Right atrium auricular region (tissue), 2 donors: ENCODE results near the gene STRC. TPM values are rescaled to one million over a fixed set of nuclear protein-coding genes. Genes with fewer than 3 reads are reported as not detected.

ENCODE experiments used
- DNase-seq: peaks from one replicate; pipeline ENCODE4 v3.0.0-alpha.2; 2019; ENCODE audit warnings: low spot score
- H3K27ac ChIP-seq, 2 donors: fragments of 200-600 bp; sonication (generic); 1 replicate in 1 of 2; 2 replicates in 1 of 2; pipeline ENCODE4 v1.5.1; 2016 to 2019
- H3K27me3 ChIP-seq, 2 donors: fragments of 200-600 bp; sonication (generic); one replicate each; pipeline versions ENCODE4 v1.5.1 to v1.6.0; 2017 to 2019
- H3K36me3 ChIP-seq: fragments of 200-600 bp; sonication (generic); one replicate; pipeline ENCODE4 v1.5.1; 2016
- H3K4me1 ChIP-seq, 2 donors: fragments of 200-600 bp; sonication (generic); one replicate each; pipeline versions ENCODE4 v1.5.1 to v1.6.0; 2017 to 2019
- H3K4me3 ChIP-seq, 2 donors: fragments of 200-600 bp; sonication (generic); 1 replicate in 1 of 2; 2 replicates in 1 of 2; pipeline ENCODE4 v1.5.1; 2017 to 2019; ENCODE audit warnings: mild to moderate bottlenecking in 1 of 2, moderate library complexity in 1 of 2
- H3K9me3 ChIP-seq, 2 donors: fragments of 200-600 bp; sonication (generic); one replicate each; pipeline ENCODE4 v1.5.1; 2019
- total RNA-seq, 2 donors: library from RNA; depleted of rRNA; stranded (reverse); fragments of >200 nt; gene quantifications; one replicate each; pipeline ENCODE4 v1.1.0, GENCODE V29; 2016
- TF ChIP-seq, protein P1 (sequence below), 2 donors: fragments of 200-600 bp; sonication (generic); IDR thresholded peaks; one replicate each; pipeline ENCODE4 v1.5.1; 2019; ENCODE audit warnings: antibody characterized with exemption in 2 of 2

The STRC gene
- total RNA-seq, 2 donors from 2014 or later: 0.39 TPM; not detected in 1

- Histone ChIP-seq H3K36me3 (no peaks in the 10 kb centered on the region), H3K4me1 (no peaks in the 10 kb centered on the region), H3K27me3 (no peaks in the 10 kb centered on the region), H3K27ac (no peak overlapping the region), H3K4me3 (no peak overlapping the region), H3K9me3 (no peaks in the 10 kb centered on the region)
- TF ChIP-seq, protein P1, sequence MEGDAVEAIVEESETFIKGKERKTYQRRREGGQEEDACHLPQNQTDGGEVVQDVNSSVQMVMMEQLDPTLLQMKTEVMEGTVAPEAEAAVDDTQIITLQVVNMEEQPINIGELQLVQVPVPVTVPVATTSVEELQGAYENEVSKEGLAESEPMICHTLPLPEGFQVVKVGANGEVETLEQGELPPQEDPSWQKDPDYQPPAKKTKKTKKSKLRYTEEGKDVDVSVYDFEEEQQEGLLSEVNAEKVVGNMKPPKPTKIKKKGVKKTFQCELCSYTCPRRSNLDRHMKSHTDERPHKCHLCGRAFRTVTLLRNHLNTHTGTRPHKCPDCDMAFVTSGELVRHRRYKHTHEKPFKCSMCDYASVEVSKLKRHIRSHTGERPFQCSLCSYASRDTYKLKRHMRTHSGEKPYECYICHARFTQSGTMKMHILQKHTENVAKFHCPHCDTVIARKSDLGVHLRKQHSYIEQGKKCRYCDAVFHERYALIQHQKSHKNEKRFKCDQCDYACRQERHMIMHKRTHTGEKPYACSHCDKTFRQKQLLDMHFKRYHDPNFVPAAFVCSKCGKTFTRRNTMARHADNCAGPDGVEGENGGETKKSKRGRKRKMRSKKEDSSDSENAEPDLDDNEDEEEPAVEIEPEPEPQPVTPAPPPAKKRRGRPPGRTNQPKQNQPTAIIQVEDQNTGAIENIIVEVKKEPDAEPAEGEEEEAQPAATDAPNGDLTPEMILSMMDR (IDR thresholded peaks at IDR 0.05): no peak
- no peak for DNase-seq
Measured at GRCh38 chr15:43552986-43553385, 65.6 kb downstream of the STRC start.

DNA sequence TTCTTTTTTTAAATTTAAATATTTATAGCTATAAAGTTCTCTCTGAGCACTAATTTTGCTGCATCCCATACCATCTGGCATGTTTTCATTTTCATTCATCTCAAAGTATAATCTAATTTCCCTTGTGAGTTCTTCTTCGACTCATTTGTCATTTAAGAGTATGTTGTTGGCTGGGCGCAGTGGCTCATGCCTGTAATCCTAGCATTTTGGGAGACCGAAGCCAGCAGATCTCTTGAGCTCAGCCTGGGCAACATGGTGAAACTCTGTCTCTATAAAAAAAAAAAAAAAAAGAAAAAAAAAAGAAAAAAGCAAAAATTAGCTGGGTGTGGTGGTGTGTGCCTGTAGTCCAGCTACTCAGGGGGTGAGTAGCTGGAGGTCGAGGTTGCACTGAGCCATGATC is 66.3 kb downstream of the STRC start:
- Histone ChIP-seq H3K9me3 (peaks cover 0 to 4% of the 10 kb centered on the region in 2 donors), H3K27me3 (no peaks in the 10 kb centered on the region), H3K36me3 (no peaks in the 10 kb centered on the region), H3K4me1 (no peaks in the 10 kb centered on the region), H3K27ac (no peak overlapping the region), H3K4me3 (no peak overlapping the region)
- DNase-seq: no peak
- TF ChIP-seq, protein P1 (IDR thresholded peaks at IDR 0.05): no peak

DNA sequence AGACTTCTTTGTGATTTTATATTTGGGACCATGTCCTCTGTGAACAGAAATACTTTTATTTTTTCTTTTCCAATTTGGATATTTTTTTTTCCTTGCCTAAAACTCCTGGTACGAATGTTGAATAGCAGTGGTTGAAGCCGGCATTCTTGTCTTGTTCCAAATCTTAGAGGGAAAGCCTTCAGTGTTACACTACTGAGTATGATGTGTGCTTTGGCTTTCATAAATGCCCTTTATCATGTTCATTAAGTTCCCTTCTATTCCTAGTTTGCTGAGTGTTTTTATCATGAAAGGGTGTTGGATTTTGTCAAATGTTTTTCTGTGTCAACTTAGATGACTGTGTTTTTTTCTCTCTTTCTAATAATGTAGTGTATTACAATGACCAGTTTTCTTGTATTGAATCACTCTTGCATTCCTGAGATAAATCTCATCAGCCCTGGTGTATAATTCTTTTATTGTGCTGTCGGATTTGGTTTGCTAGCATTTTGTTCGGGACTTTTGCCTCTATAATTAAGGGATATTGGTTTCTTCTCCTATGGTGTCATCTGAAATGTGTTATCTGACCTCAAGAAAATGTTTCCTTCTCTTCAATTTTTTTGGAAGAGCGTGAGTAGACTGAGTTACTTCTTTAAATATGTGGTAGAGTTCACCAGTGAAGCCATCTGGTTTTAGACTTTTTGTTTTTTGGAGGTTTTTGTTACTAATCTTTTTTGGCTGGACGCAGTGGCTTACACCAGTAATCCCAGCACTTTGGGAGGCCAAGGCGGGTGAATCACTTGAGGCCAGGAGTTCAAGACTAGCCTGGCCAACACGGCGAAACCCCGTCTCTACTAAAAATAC is 67.9 kb downstream of the STRC start:
- Histone ChIP-seq H3K27ac (peak overlapping the region in 1 of 2 donors; percentile 48), H3K27me3 (no peaks in the 10 kb centered on the region), H3K9me3 (peaks cover 0 to 4% of the 10 kb centered on the region in 2 donors), H3K4me1 (no peaks in the 10 kb centered on the region), H3K4me3 (no peak overlapping the region), H3K36me3 (no peaks in the 10 kb centered on the region)
- TF ChIP-seq, protein P1 (IDR thresholded peaks at IDR 0.05): no peak
- DNase-seq: peak; percentile 65

Other genes with a start within 250 kb of the STRC start
- 10 to 100 TPM in 1 of 2 donors, 1 to 10 TPM in 1; 6.4 to 10.1 TPM for gene ZSCAN29, start 247.8 kb downstream of the STRC start, total RNA-seq
- 1 to 10 TPM; 5.9 to 8.5 TPM for gene TUBGCP4, start 247.7 kb downstream of the STRC start, total RNA-seq
- 10 to 100 TPM; 23.1 to 34.2 TPM for gene TP53BP1, start 125.6 kb downstream of the STRC start, total RNA-seq
- gene MAP1A, start 101.2 kb downstream of the STRC start, total RNA-seq: 10 to 100 TPM; 39.3 to 52.7 TPM
- 10 to 100 TPM in 1 of 2 donors, 1 to 10 TPM in 1; 8.3 to 12.3 TPM for gene PPIP5K1, start 28.6 kb downstream of the STRC start, total RNA-seq
- gene CKMT1B, start 24.8 kb downstream of the STRC start, total RNA-seq: 1 to 10 TPM in 1 of 2 donors, not detected in 1; 4.6 TPM
- gene CATSPER2, start 30.0 kb upstream of the STRC start, total RNA-seq: 1 to 10 TPM in 1 of 2 donors, under 1 TPM in 1; 0.26 to 1.7 TPM
- gene CKMT1A, start 75.1 kb upstream of the STRC start, total RNA-seq: 1 to 10 TPM; 1.9 to 3.3 TPM
- 10 to 100 TPM; 77.9 to 82.4 TPM for gene PDIA3, start 127.6 kb upstream of the STRC start, total RNA-seq
- 1 to 10 TPM; 2.4 to 2.6 TPM for gene ELL3, start 158.2 kb upstream of the STRC start, total RNA-seq
- gene SERF2, start 173.5 kb upstream of the STRC start, total RNA-seq: 100 to 1,000 TPM; 651 to 803 TPM
- under 1 TPM in 1 of 2 donors, not detected in 1; 0.71 TPM for gene SERINC4, start 181.4 kb upstream of the STRC start, total RNA-seq
- gene HYPK, start 181.8 kb upstream of the STRC start, total RNA-seq: 10 to 100 TPM; 15.0 to 16.5 TPM
- 10 to 100 TPM; 12.3 to 16.6 TPM for gene MFAP1, start 205.9 kb upstream of the STRC start, total RNA-seq
- 1 to 10 TPM; 1.7 to 3.7 TPM for gene WDR76, start 208.2 kb upstream of the STRC start, total RNA-seq